Aorta (tissue), 5 donors: Measurements from ENCODE around the gene CYP2R1. TPM values are rescaled to one million over a fixed set of nuclear protein-coding genes. Genes with fewer than 3 reads are reported as not detected.
"Not testable (repeated sequence)": the region's sequence is repeated elsewhere in the genome, so short reads cannot be mapped to it uniquely, and the experiment has no call there.

Experiments used
- ATAC-seq: fragments of 200-7000 bp; cut with Tn5 transposase; one replicate; pipeline ENCODE4 v1.9.1; 2022; ENCODE audit warnings: moderate library complexity; ENCODE audit not compliant: low FRiP score
- DNase-seq, 2 donors: peaks; one replicate each; pipeline ENCODE4 v3.0.0-alpha.2; 2020
- H3K27ac ChIP-seq, 2 donors: one replicate each; pipeline ENCODE4 v1.5.1; 2013; ENCODE audit warnings: low read length in 2 of 2, mild to moderate bottlenecking in 2 of 2, moderate library complexity in 2 of 2, control low read depth in 1 of 2, inconsistent platforms in 1 of 2, low read depth in 1 of 2
- H3K27me3 ChIP-seq, 2 donors: one replicate each; pipeline ENCODE4 v1.6.1; 2013; ENCODE audit warnings: control low read depth in 1 of 2, low read length in 1 of 2, mild to moderate bottlenecking in 1 of 2, moderate library complexity in 1 of 2; ENCODE audit not compliant: insufficient read depth in 2 of 2, control insufficient read depth in 1 of 2
- H3K36me3 ChIP-seq, 2 donors: one replicate each; pipeline ENCODE4 v1.6.1; 2013; ENCODE audit warnings: control low read depth in 1 of 2, low read length in 1 of 2, mild to moderate bottlenecking in 1 of 2; ENCODE audit not compliant: insufficient read depth in 2 of 2, control insufficient read depth in 1 of 2
- H3K4me1 ChIP-seq, 2 donors: one replicate each; pipeline ENCODE4 v1.6.1; 2013; ENCODE audit warnings: low read length in 2 of 2, control low read depth in 1 of 2, mild to moderate bottlenecking in 1 of 2, moderate library complexity in 1 of 2; ENCODE audit not compliant: insufficient read depth in 2 of 2, control insufficient read depth in 1 of 2
- H3K4me3 ChIP-seq, 2 donors: one replicate each; pipeline ENCODE4 v1.5.1; 2013; ENCODE audit warnings: low read length in 2 of 2, control low read depth in 1 of 2, mild to moderate bottlenecking in 1 of 2
- H3K9me3 ChIP-seq: one replicate; pipeline ENCODE4 v1.6.1; 2013; ENCODE audit warnings: mild to moderate bottlenecking, low read length; ENCODE audit not compliant: control insufficient read depth
- WGBS, 2 donors: extraction: QIAGEN DNeasy Blood & Tissue Kit; methylation state at CpG; one replicate each; pipeline ENCODE4 v1.1.7; 2013; 5-methylcytosine and 5-hydroxymethylcytosine counted together
- intact Hi-C, 2 donors: fragments of 100-400 bp; cut with DNase I; formaldehyde crosslinking; loops; one replicate each; pipeline versions ENCODE4 v1.14.2 to v1.15.0; 2022
- polyA plus RNA-seq, 2 donors: library from polyadenylated mRNA; stranded (reverse); fragments of 200-250 nt; gene quantifications; one replicate each; pipeline ENCODE4 v1.2.3, GENCODE V29; 2013
- total RNA-seq, 2 donors: library from RNA; stranded (reverse); fragmentation: NEBNext Ultra II Directional; extraction: Animal tissue kit (Norgen Biotek cat#: 25700); gene quantifications; one replicate each; pipeline ENCODE4 v1.2.1, GENCODE V29; 2021
- donor health status: healthy with polysubstance abuse.
- donor health status: Bipolar disorder and iron deficiency.
- donor health status: DM: no; HTN: no; CAD: no.
- donor health status: DM: no; HTN: no; CAD: no.
- donor health status: DM: yes; HTN: yes; CAD: no.

The CYP2R1 gene
- total and polyA plus RNA-seq, 4 donors = 13.3 to 43.4 (median 24.6) TPM

DNA sequence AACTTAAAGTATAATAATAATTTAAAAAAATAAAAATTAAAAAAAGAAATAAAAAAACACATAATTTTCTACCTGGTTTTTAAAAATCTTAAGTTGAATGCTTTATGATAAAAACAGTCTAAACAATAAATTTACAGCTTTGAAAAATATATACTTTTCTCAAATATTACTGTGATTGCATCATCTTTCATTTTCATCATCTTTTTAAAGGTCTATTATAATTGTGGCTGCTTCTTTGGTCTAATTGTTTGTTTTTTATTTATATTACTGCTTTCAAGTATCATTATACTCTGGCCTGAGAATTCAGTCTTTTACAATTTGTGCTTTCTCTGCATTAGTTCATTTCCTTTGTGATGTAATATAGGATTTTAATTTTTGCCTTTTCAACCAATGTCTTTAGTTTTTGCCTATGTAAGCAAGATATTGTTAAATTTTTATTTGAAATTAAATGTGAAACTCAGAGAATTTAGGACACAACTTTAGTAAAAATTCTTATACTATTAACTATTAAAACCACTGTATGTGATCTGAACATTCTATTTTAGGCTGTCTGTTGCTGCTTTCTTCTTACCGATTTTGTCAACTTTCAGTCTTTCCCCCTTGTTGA is 7.3 kb downstream of the CYP2R1 start:
- peaks cover 0 to 3% of the 10 kb centered on the region in 2 donors for H3K4me1 ChIP-seq
- peaks cover 0 to 3% of the 10 kb centered on the region in 2 donors for H3K36me3 ChIP-seq
- no peak overlapping the region for H3K4me3 ChIP-seq
- DNase-seq = no peak
- WGBS, 2 donors = 88 to 89% methylated on average over 1 of the region's 1 CpG
- H3K9me3 ChIP-seq = no peaks in the 10 kb centered on the region
- H3K27me3 ChIP-seq = no peaks in the 10 kb centered on the region
- no peak for ATAC-seq
- intact Hi-C loops = no loop called here
- no peak overlapping the region for H3K27ac ChIP-seq

DNA sequence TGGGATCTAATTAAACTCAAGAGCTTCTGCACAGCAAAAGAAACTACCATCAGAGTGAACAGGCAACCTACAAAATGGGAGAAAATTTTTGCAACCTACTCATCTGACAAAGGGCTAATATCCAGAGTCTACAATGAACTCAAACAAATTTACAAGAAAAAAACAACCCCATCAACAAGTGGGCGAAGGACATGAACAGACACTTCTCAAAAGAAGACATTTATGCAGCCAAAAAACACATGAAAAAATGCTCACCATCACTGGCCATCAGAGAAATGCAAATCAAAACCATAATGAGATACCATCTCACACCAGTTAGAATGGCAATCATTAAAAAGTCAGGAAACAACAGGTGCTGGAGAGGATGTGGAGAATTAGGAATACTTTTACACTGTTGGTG is 8.3 kb downstream of the CYP2R1 start:
- H3K4me3 ChIP-seq, H3K9me3 ChIP-seq, DNase-seq, H3K36me3 ChIP-seq, ATAC-seq, H3K27ac ChIP-seq, intact Hi-C loops, H3K4me1 ChIP-seq, H3K27me3 ChIP-seq: not testable (repeated sequence)
- 71 to 100% methylated on average over 1 of the region's 1 CpG for WGBS, 2 donors

DNA sequence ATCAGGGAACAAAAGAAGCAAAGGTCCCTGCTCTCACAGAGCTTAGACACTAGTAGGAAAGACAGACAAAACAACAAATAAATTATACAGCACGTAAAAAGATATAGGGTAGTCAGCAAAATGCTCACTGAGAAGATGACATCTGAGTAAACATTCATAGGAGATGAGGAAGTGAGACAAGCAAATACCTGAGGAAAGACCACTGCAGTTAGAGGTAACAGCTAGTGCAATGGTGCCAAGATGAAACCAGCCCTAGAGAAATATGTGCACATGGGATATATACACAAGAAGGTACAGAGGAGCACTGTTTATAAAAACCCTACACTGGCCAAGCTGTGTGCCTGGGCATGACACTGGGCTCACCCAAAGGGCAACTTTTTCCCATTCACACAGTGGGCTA is 9.8 kb downstream of the CYP2R1 start:
- WGBS, 2 donors = 91 to 92% methylated on average over 1 of the region's 1 CpG
- no peak for DNase-seq

DNA sequence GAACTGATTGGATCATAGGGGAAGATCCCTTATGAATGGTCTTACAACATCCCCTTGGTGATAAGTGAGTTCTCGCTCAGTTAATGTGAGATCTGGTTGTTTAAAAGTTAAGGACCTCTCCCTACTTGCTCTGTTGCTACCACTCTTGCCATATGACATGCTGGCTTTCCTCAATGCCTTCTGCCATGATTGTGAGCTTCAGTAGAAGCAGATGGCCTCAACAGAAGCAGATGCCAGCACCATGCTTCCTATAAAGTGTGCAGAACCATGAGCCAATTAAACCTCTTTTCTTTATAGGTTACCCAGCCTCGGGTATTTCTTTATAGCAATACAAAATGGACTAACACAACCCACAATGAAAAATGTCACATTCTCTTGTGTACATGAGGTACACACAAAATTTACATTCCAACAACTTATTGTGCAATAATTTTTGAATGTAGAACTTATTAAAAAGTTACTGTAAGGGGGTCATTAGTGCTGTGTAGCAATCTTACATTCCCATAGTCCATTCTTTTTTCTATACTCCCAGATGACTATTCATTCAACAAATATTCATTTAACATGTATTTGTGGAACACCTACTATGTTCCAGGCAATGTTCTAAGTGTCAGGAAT is 10.3 kb downstream of the CYP2R1 start:
- ATAC-seq = no peak

More for the DNA sequence above, 9.8 kb downstream of the CYP2R1 start:
- H3K27me3 ChIP-seq = no peaks in the 10 kb centered on the region
- no peak overlapping the region for H3K4me3 ChIP-seq
- no peak overlapping the region for H3K27ac ChIP-seq
- intact Hi-C loops = no loop called here
- H3K36me3 ChIP-seq = peaks cover 0 to 5% of the 10 kb centered on the region in 2 donors
- no peak for ATAC-seq
- peaks cover 0 to 2% of the 10 kb centered on the region in 2 donors for H3K4me1 ChIP-seq
- no peaks in the 10 kb centered on the region for H3K9me3 ChIP-seq

DNA sequence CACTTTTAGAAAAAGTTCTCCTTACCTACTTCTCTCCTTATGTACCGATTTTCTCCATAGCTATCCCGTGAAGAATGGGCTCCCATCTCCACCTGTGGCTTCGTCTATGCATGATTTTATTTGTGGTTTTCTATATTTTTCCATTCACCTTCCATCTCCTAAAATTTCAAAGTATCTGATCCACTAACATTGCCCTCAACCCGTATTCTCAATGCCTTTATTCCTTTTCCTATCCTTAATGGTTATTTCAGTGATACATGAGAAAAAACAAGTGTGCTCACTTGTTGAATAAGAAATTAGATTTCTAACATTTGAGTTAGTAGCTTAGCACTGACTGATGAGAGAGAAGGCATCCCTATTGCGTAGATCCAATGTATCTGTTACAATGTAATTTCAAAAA is 16.9 kb downstream of the CYP2R1 start:
- no peaks in the 10 kb centered on the region for H3K4me1 ChIP-seq
- H3K27ac ChIP-seq = no peak overlapping the region
- no peak overlapping the region for H3K4me3 ChIP-seq
- DNase-seq (no peak), ATAC-seq (no peak)
- intact Hi-C loops = no loop called here
- no peaks in the 10 kb centered on the region for H3K27me3 ChIP-seq
- H3K36me3 ChIP-seq = peaks cover 0 to 3% of the 10 kb centered on the region in 2 donors
- H3K9me3 ChIP-seq = no peaks in the 10 kb centered on the region
- WGBS, 2 donors = 98% methylated on average over 5 of the region's 5 CpGs

More for the DNA sequence above, 10.3 kb downstream of the CYP2R1 start:
- no peak for DNase-seq
- intact Hi-C loops = no loop called here
- Histone ChIP-seq H3K27ac (no peak overlapping the region), H3K36me3 (peaks cover 0 to 5% of the 10 kb centered on the region in 2 donors), H3K4me1 (no peaks in the 10 kb centered on the region), H3K4me3 (no peak overlapping the region), H3K9me3 (no peaks in the 10 kb centered on the region), H3K27me3 (no peaks in the 10 kb centered on the region)
- 89 to 90% methylated on average over 2 of the region's 2 CpGs for WGBS, 2 donors

DNA sequence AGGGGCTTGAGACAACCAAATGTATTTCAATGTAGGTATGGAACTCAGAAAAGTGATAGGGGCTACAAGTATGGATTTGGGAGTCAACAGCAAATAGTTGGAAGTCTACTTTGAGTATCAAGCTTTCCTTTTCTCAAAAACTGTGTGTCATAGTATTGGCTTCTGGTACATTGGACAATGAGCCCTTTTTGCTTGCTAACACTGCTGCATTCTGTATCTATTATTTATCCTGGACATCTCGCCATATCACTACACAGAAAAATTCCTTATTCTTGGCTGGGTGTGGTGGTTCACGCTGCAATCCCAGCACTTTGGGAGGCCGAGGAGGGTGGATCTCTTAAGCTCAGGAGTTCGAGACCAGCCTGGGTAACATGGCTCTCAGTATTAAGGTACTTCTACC is 18.4 kb downstream of the CYP2R1 start:
- intact Hi-C loops = no loop called here
- Histone ChIP-seq H3K4me3 (no peak overlapping the region), H3K27ac (no peak overlapping the region), H3K9me3 (no peaks in the 10 kb centered on the region), H3K27me3 (no peaks in the 10 kb centered on the region), H3K36me3 (peaks cover 0 to 2% of the 10 kb centered on the region in 2 donors), H3K4me1 (no peaks in the 10 kb centered on the region)
- no peak for DNase-seq
- no peak for ATAC-seq
- 40 to 53% methylated on average over 4 of the region's 4 CpGs for WGBS, 2 donors

- Histone ChIP-seq H3K27ac (no peak overlapping the region), H3K27me3 (no peaks in the 10 kb centered on the region), H3K9me3 (no peaks in the 10 kb centered on the region), H3K36me3 (no peaks in the 10 kb centered on the region), H3K4me3 (no peak overlapping the region), H3K4me1 (no peaks in the 10 kb centered on the region)
- intact Hi-C loops = no loop called here
- DNase-seq (no peak), ATAC-seq (no peak)
Measured at GRCh38 chr11:14872032-14872431, 20.0 kb downstream of the CYP2R1 start.

- WGBS, 2 donors = 92 to 96% methylated on average over 4 of the region's 4 CpGs
- intact Hi-C loops, DNase-seq, H3K9me3 ChIP-seq, H3K4me3 ChIP-seq, H3K27ac ChIP-seq, ATAC-seq, H3K4me1 ChIP-seq, H3K36me3 ChIP-seq, H3K27me3 ChIP-seq: not testable (repeated sequence)
Measured at GRCh38 chr11:14863775-14864174, 28.3 kb downstream of the CYP2R1 start.

GRCh38 chr11:14861680-14862079 is 30.4 kb downstream of the CYP2R1 start:
- H3K36me3 ChIP-seq = no peaks in the 10 kb centered on the region
- no peaks in the 10 kb centered on the region for H3K4me1 ChIP-seq
- WGBS, 2 donors = 95 to 96% methylated on average over 1 of the region's 1 CpG
- intact Hi-C loops = no loop called here
- H3K27me3 ChIP-seq = no peaks in the 10 kb centered on the region
- DNase-seq = no peak
- no peak for ATAC-seq
- no peaks in the 10 kb centered on the region for H3K9me3 ChIP-seq
- H3K27ac ChIP-seq = no peak overlapping the region
- H3K4me3 ChIP-seq = no peak overlapping the region
